ENCODE data around the gene PPP1R11. TPM values are rescaled to one million over a fixed set of nuclear protein-coding genes. Genes with fewer than 3 reads are reported as not detected.

Gene PPP1R11
- total and polyA plus RNA-seq, 9 of the 15 experiments (the other 6 are each of a cell fraction or from before 2014, with no cell fraction given), result 17.8 to 94.8 (median 44.6) TPM

- TF ChIP-seq THAP12 (CRISPR knock-in tag; IDR thresholded peaks at IDR 0.05) (peak; percentile 98), TAF1 (IDR thresholded peaks at IDR 0.05; ENCODE audit: control insufficient read depth, extremely low read depth, insufficient read depth, low read length, severe bottlenecking) (peak; percentile 98), RFX5 (IDR thresholded peaks at IDR 0.05; ENCODE audit: low read depth, low read length) (peak; percentile 74; the same call in 1 of the 2 replicates), ZNF764 (CRISPR knock-in tag; IDR thresholded peaks at IDR 0.05; ENCODE audit: low read depth) (no peak), ATF2 (CRISPR knock-in tag; IDR thresholded peaks at IDR 0.05) (peak; percentile 86; the same call in 1 of the 2 replicates), ZNF175 (CRISPR knock-in tag; IDR thresholded peaks at IDR 0.05; ENCODE audit: low read depth) (peak; percentile 86), ATF7 (IDR thresholded peaks at IDR 0.05) (peak; percentile 99), RNF219 (CRISPR knock-in tag; IDR thresholded peaks at IDR 0.05) (no peak), TGIF2 (CRISPR knock-in tag; IDR thresholded peaks at IDR 0.05) (no peak), ZFP36 (IDR thresholded peaks at IDR 0.05; ENCODE audit: low read depth, low read length, partially characterized antibody) (peak; percentile 13), FOXJ2 (tag; IDR thresholded peaks at IDR 0.05) (peak; percentile 71; the same call in 1 of the 2 replicates), OTX1 (CRISPR knock-in tag; IDR thresholded peaks at IDR 0.05) (peak; percentile 2; the same call in 1 of the 2 replicates), POLR2G (IDR thresholded peaks at IDR 0.05; ENCODE audit: low read depth, low read length) (peak; percentile 93), KLF16 (IDR thresholded peaks at IDR 0.05) (no peak), RBM39 (optimal IDR thresholded peaks at IDR 0.05; ENCODE audit: low read depth, low read length) (peak; percentile 15), KHSRP (IDR thresholded peaks at IDR 0.05) (peak; percentile 97), SRF (CRISPR knock-in tag; IDR thresholded peaks at IDR 0.05) (no peak), PCBP1 (IDR thresholded peaks at IDR 0.05; ENCODE audit: low read depth, low read length, poor library complexity, severe bottlenecking) (no peak), BACH1 (tag; IDR thresholded peaks at IDR 0.05) (peak; percentile 30; the same call in 1 of the 2 replicates), KDM5B (IDR thresholded peaks at IDR 0.05; ENCODE audit: insufficient replicate concordance, low read depth, low read length) (peak; percentile 84), PKNOX1 (IDR thresholded peaks at IDR 0.05) (peak; percentile 60)
These were observed 5.7 kb upstream of the PPP1R11 start, which contains the start of gene POLR1H (continued) for GRCh38 chr6:30061092-30061857.
